ENCODE results near the gene FBXL22.

FBXL22 gene

GRCh38 chr15:63601026-63601703 lies 4.0 kb downstream of the FBXL22 start:
- peak overlapping the region; percentile 64 for H3K4me3 ChIP-seq (ENCODE audit: insufficient read depth, low read depth, low read length)
- peaks cover 18% of the 10 kb centered on the region for H3K27me3 ChIP-seq (ENCODE audit: control insufficient read depth, insufficient read depth, low read length, poor library complexity, severe bottlenecking)
- H3K4me1 ChIP-seq (ENCODE audit: control insufficient read depth, insufficient read depth, low read length): peaks cover 5% of the 10 kb centered on the region
- no peaks in the 10 kb centered on the region for H3K9me3 ChIP-seq (ENCODE audit: control insufficient read depth, low read length)
- WGBS, 2 experiments: 0 to 1% methylated on average over 63 of the region's 63 CpGs
- H3K36me3 ChIP-seq (ENCODE audit: control insufficient read depth, insufficient read depth, low read length): no peaks in the 10 kb centered on the region
- no peak overlapping the region for H3K27ac ChIP-seq (ENCODE audit: insufficient read depth, low read depth, low read length, poor library complexity, severe bottlenecking)

GRCh38 chr15:63601704-63602185 lies 4.6 kb downstream of the FBXL22 start:
- no peak overlapping the region for H3K27ac ChIP-seq (ENCODE audit: insufficient read depth, low read depth, low read length, poor library complexity, severe bottlenecking)
- peaks cover 5% of the 10 kb centered on the region for H3K4me1 ChIP-seq (ENCODE audit: control insufficient read depth, insufficient read depth, low read length)
- peaks cover 18% of the 10 kb centered on the region for H3K27me3 ChIP-seq (ENCODE audit: control insufficient read depth, insufficient read depth, low read length, poor library complexity, severe bottlenecking)
- no peaks in the 10 kb centered on the region for H3K9me3 ChIP-seq (ENCODE audit: control insufficient read depth, low read length)
- WGBS, 2 experiments: 58 to 62% methylated on average over 9 of the region's 9 CpGs
- H3K4me3 ChIP-seq (ENCODE audit: insufficient read depth, low read depth, low read length): peak overlapping the region; percentile 64
- H3K36me3 ChIP-seq (ENCODE audit: control insufficient read depth, insufficient read depth, low read length): no peaks in the 10 kb centered on the region

GRCh38 chr15:63602595-63602994 lies 5.4 kb downstream of the FBXL22 start:
- no peaks in the 10 kb centered on the region for H3K36me3 ChIP-seq (ENCODE audit: control insufficient read depth, insufficient read depth, low read length)
- H3K4me3 ChIP-seq (ENCODE audit: insufficient read depth, low read depth, low read length): no peak overlapping the region
- no peaks in the 10 kb centered on the region for H3K9me3 ChIP-seq (ENCODE audit: control insufficient read depth, low read length)
- peaks cover 18% of the 10 kb centered on the region for H3K27me3 ChIP-seq (ENCODE audit: control insufficient read depth, insufficient read depth, low read length, poor library complexity, severe bottlenecking)
- no peaks in the 10 kb centered on the region for H3K4me1 ChIP-seq (ENCODE audit: control insufficient read depth, insufficient read depth, low read length)
- H3K27ac ChIP-seq (ENCODE audit: insufficient read depth, low read depth, low read length, poor library complexity, severe bottlenecking): no peak overlapping the region
- 92 to 93% methylated on average over 3 of the region's 3 CpGs for WGBS, 2 experiments

GRCh38 chr15:63603516-63603915 lies 6.3 kb downstream of the FBXL22 start:
- WGBS, 2 experiments: 92 to 93% methylated on average over 4 of the region's 4 CpGs
- Histone ChIP-seq H3K27me3 (ENCODE audit: control insufficient read depth, insufficient read depth, low read length, poor library complexity, severe bottlenecking) (peaks cover 18% of the 10 kb centered on the region), H3K4me1 (ENCODE audit: control insufficient read depth, insufficient read depth, low read length) (no peaks in the 10 kb centered on the region), H3K36me3 (ENCODE audit: control insufficient read depth, insufficient read depth, low read length) (no peaks in the 10 kb centered on the region), H3K9me3 (ENCODE audit: control insufficient read depth, low read length) (no peaks in the 10 kb centered on the region), H3K27ac (ENCODE audit: insufficient read depth, low read depth, low read length, poor library complexity, severe bottlenecking) (no peak overlapping the region), H3K4me3 (ENCODE audit: insufficient read depth, low read depth, low read length) (no peak overlapping the region)

GRCh38 chr15:63604281-63604680 lies 7.1 kb downstream of the FBXL22 start:
- Histone ChIP-seq H3K27ac (ENCODE audit: insufficient read depth, low read depth, low read length, poor library complexity, severe bottlenecking) (no peak overlapping the region), H3K9me3 (ENCODE audit: control insufficient read depth, low read length) (no peaks in the 10 kb centered on the region), H3K27me3 (ENCODE audit: control insufficient read depth, insufficient read depth, low read length, poor library complexity, severe bottlenecking) (peaks cover 18% of the 10 kb centered on the region), H3K36me3 (ENCODE audit: control insufficient read depth, insufficient read depth, low read length) (no peaks in the 10 kb centered on the region), H3K4me1 (ENCODE audit: control insufficient read depth, insufficient read depth, low read length) (no peaks in the 10 kb centered on the region), H3K4me3 (ENCODE audit: insufficient read depth, low read depth, low read length) (no peak overlapping the region)
- WGBS, 2 experiments: 98 to 100% methylated on average over 2 of the region's 2 CpGs

- no peaks in the 10 kb centered on the region for H3K4me1 ChIP-seq (ENCODE audit: control insufficient read depth, insufficient read depth, low read length)
- H3K27ac ChIP-seq (ENCODE audit: insufficient read depth, low read depth, low read length, poor library complexity, severe bottlenecking): no peak overlapping the region
- no peak overlapping the region for H3K4me3 ChIP-seq (ENCODE audit: insufficient read depth, low read depth, low read length)
- H3K9me3 ChIP-seq (ENCODE audit: control insufficient read depth, low read length): no peaks in the 10 kb centered on the region
- H3K27me3 ChIP-seq (ENCODE audit: control insufficient read depth, insufficient read depth, low read length, poor library complexity, severe bottlenecking): peaks cover 18% of the 10 kb centered on the region
- no peaks in the 10 kb centered on the region for H3K36me3 ChIP-seq (ENCODE audit: control insufficient read depth, insufficient read depth, low read length)
- WGBS, 2 experiments: 91 to 95% methylated on average over 3 of the region's 3 CpGs
Measured at GRCh38 chr15:63605036-63605435, 7.8 kb downstream of the FBXL22 start.

GRCh38 chr15:63605816-63606215 lies 8.6 kb downstream of the FBXL22 start:
- Histone ChIP-seq H3K27me3 (ENCODE audit: control insufficient read depth, insufficient read depth, low read length, poor library complexity, severe bottlenecking) (peaks cover 18% of the 10 kb centered on the region), H3K36me3 (ENCODE audit: control insufficient read depth, insufficient read depth, low read length) (no peaks in the 10 kb centered on the region), H3K4me3 (ENCODE audit: insufficient read depth, low read depth, low read length) (no peak overlapping the region), H3K27ac (ENCODE audit: insufficient read depth, low read depth, low read length, poor library complexity, severe bottlenecking) (no peak overlapping the region), H3K4me1 (ENCODE audit: control insufficient read depth, insufficient read depth, low read length) (peaks cover 4% of the 10 kb centered on the region), H3K9me3 (ENCODE audit: control insufficient read depth, low read length) (no peaks in the 10 kb centered on the region)
- 89 to 93% methylated on average over 7 of the region's 7 CpGs for WGBS, 2 experiments

- H3K4me1 ChIP-seq (ENCODE audit: control insufficient read depth, insufficient read depth, low read length): peaks cover 9% of the 10 kb centered on the region
- H3K27ac ChIP-seq (ENCODE audit: insufficient read depth, low read depth, low read length, poor library complexity, severe bottlenecking): no peak overlapping the region
- 85 to 88% methylated on average over 2 of the region's 2 CpGs for WGBS, 2 experiments
- no peak overlapping the region for H3K4me3 ChIP-seq (ENCODE audit: insufficient read depth, low read depth, low read length)
- peaks cover 15% of the 10 kb centered on the region for H3K27me3 ChIP-seq (ENCODE audit: control insufficient read depth, insufficient read depth, low read length, poor library complexity, severe bottlenecking)
- H3K9me3 ChIP-seq (ENCODE audit: control insufficient read depth, low read length): no peaks in the 10 kb centered on the region
- no peaks in the 10 kb centered on the region for H3K36me3 ChIP-seq (ENCODE audit: control insufficient read depth, insufficient read depth, low read length)
Measured at GRCh38 chr15:63606308-63606707, 9.1 kb downstream of the FBXL22 start.

- no peak overlapping the region for H3K27ac ChIP-seq (ENCODE audit: insufficient read depth, low read depth, low read length, poor library complexity, severe bottlenecking)
- no peaks in the 10 kb centered on the region for H3K27me3 ChIP-seq (ENCODE audit: control insufficient read depth, insufficient read depth, low read length, poor library complexity, severe bottlenecking)
- 96 to 97% methylated on average over 15 of the region's 15 CpGs for WGBS, 2 experiments
- no peak overlapping the region for H3K4me3 ChIP-seq (ENCODE audit: insufficient read depth, low read depth, low read length)
- H3K9me3 ChIP-seq (ENCODE audit: control insufficient read depth, low read length): no peaks in the 10 kb centered on the region
- H3K4me1 ChIP-seq (ENCODE audit: control insufficient read depth, insufficient read depth, low read length): peaks cover 10% of the 10 kb centered on the region
- H3K36me3 ChIP-seq (ENCODE audit: control insufficient read depth, insufficient read depth, low read length): peaks cover 5% of the 10 kb centered on the region
Measured at GRCh38 chr15:63608989-63609388, 11.8 kb downstream of the FBXL22 start.

GRCh38 chr15:63609448-63609847 lies 12.3 kb downstream of the FBXL22 start:
- H3K9me3 ChIP-seq (ENCODE audit: control insufficient read depth, low read length): no peaks in the 10 kb centered on the region
- H3K36me3 ChIP-seq (ENCODE audit: control insufficient read depth, insufficient read depth, low read length): peaks cover 5% of the 10 kb centered on the region
- no peaks in the 10 kb centered on the region for H3K27me3 ChIP-seq (ENCODE audit: control insufficient read depth, insufficient read depth, low read length, poor library complexity, severe bottlenecking)
- peaks cover 10% of the 10 kb centered on the region for H3K4me1 ChIP-seq (ENCODE audit: control insufficient read depth, insufficient read depth, low read length)
- WGBS, 2 experiments: 90 to 99% methylated on average over 6 of the region's 6 CpGs
- H3K27ac ChIP-seq (ENCODE audit: insufficient read depth, low read depth, low read length, poor library complexity, severe bottlenecking): no peak overlapping the region
- no peak overlapping the region for H3K4me3 ChIP-seq (ENCODE audit: insufficient read depth, low read depth, low read length)

Data from ectodermal cell (in vitro differentiated cells).